HG03521 (cell line): Measurements from ENCODE around the gene NDST3.

Experiments used
- ATAC-seq: cut with Tn5 transposase; IDR thresholded peaks from one replicate; pipeline ENCODE4 v1.9.1; 2021; ENCODE audit warnings: mild to moderate bottlenecking, moderate library complexity; ENCODE audit not compliant: unreplicated experiment

Gene NDST3

DNA sequence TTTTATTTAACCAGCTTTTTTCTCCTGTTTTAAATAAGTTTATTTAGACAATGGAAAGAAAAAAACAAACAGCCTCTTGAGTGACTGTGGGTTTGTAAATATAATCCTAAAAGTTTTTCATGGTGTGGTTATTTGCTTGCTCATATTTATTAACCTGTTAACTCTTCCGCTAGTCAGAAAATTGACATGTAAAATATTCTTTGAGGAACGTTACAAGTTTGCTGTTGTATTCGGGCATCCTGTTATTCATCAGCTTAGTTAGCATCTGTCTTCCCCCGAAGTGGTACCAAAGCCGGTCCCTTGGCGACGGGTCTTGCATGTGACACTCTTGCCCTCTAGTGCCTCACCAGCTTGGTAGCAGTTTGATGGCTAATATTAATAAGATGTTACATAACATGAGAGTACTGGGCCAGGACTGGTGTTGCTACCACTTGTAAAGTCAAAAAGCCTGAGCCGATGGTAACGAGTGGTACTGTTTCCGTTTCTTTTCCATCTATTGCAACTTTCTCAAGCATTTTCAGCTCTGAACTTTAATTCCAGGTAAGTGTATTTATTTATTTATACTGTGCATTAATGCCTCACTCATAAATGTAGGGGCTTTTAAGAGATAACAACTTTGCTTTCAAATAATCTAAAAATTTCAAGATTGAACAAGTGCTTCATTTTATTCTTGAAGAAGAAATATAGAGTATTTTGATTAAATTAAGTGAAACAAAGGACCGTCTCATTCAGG, at the start of gene NDST3:
NDST3 (plus strand) TSS at position 434 of the 733 bp plus-strand sequence. CDS start 19,425 bp downstream, outside the sequence.
- ATAC-seq, result no peak

DNA sequence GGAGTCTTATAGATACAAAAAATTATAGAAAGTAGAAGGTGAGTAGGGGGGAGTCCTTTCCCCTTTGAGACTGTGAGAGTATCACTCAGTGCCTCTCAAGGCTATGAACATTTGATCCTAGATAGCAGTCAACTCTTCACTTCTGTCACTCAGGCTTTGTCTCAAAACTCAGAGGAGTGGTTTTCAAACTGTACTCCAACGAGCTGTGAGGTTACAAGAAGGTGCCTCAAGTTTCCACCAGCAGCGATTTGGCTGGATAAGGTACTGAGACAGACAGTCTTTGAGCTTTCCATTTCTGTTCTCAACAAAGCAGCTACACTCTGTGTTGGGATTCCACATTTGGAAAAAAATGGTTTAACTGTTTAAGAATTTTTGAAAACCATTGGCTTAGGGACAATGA, 48.0 kb upstream of the NDST3 start:
- no peak for ATAC-seq

DNA sequence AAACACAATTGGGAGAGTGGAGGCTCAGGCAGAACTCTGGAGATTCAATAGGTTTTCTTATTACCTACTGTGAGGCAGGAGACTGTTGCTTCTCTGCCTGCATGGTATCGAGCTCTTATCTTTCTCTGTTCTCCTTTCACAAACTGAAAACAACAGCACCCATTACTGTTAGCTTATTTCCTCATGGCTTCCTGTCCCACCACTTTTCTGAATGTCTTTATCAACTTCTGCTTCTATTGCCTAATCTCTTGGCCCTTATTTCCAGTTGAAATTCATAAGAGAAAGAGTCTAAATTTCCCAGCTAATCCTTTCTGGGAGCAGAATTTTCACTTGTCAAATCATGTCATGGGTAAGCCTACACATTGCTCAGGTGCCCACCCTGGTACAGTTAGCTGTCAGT, 46.8 kb upstream of the NDST3 start:
- ATAC-seq, result no peak

DNA sequence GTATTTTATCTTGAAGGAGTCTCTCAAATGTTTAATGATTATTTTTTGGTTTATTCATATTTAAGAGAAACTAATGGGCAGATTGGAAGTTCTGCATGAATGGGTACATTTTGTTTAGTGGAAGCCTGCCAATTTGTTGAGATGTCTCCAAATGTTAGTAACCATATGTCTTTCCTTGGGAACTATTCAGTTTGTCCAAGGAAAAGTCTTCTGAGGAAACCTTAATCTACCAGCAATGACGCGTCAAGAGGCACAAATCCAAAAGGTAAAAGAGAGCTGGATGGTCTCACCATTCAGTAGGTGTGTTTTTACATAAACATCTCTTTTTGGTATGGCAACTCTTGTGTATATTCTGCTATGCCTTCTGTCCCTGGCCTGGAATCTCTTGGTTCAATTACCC, 37.4 kb upstream of the NDST3 start:
- no peak for ATAC-seq

DNA sequence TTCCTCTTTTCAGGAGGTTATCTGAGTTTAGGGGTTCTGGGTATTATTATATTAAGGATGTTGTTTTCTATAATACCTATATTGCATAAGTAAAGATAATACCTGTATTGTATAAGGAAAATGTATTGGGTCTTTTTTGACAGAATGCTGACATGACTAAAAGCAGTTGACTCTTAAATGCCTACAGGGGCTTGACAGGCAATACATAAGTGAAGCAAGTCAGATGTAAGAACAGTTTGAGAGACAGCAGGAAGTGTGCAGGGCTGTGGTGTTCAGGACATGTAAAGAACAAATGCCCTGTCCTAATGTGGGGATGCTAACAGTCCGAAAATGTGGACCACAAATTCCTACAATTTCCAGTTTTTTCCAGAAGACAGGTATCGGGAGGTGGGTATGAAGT, 30.2 kb upstream of the NDST3 start:
- ATAC-seq, result no peak

DNA sequence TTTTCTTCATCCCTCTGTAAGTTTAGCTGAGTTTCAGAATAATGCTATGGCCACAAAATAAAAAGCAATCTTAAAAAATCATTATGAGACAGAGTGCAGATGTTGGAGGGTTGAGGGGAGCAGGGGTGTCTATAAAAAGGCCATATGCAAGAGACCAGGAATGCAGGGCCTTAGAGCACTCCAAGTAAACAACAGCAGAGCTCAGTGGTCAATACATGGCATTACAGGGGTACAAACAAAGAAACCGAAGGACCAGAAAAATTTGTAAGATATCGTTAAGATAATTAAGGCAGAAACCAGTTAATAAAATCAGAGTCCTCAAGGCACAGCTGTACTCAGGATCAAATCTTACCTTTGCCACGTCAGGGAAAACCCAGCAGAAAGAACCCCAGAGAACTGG, 28.4 kb upstream of the NDST3 start:
- ATAC-seq, result no peak

DNA sequence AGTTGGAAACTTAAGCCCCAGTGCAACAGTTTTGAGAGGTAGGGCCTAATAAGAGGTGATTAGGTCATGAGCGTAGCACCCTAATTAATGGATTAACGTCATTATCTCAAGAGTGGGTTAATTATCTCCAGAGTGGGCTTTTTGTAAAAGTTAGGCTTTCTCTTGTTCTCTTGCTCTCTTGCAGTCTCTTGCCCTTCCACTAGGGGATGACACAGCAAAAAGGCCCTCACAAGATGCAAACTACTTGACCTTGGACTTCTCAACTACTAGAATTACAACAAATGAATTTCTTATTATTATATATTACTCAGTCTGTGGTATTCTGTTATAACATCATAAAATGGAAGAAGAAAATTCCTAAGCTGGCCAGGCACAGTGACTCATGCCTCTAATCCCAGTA, 22.1 kb upstream of the NDST3 start:
- no peak for ATAC-seq

DNA sequence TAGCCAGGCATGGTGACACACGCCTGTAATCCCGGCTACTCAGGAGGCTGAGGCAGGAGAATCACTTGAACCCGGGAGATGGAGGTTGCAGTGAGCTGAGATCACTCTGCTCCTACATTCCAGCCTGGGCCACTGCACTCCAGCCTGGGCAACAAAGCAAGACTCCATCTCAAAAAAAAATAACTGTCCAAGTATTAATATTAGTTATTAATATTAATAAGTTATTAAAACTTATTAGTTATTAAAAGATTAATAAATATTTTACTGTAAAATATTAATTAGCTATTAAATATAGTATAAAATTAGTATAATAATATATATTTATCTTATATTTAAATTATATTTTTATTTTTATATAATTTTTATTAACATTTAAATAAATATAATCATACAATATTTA, 19.5 kb upstream of the NDST3 start:
- ATAC-seq, result no peak

DNA sequence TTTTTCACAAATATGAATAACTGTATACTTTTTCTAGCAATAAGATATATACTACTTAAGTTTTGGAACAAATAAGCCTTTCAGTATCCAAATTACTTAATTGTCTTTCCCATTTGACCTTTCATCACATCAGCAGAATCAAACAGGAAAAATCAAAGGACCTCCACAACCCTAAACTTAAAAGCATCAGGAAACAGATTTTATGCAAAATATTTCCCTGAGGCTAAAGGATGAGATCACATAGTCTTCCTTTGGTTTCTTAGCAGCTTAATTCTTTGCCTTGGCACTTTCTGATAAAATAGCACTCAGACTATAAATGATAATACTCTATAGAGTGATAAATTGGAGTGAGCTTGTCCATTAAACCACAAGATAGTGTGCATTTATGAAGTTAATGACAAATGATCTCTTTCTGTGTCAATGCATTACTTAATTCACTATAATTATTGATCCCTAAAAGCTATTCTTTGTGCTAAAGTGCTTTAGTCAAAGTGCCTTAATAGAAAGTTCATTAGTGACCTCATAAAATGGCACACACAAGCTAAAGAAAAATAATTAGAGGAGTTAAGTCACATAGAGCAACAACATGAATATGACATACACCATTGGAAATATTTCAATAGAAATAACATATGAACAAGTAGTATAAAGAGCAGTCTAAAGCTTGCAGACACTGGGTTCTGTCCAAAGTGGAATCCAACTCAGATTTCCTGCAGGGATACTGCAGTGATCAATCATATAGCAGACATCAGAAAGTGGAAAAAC, 15.7 kb upstream of the NDST3 start:
- ATAC-seq, result no peak

DNA sequence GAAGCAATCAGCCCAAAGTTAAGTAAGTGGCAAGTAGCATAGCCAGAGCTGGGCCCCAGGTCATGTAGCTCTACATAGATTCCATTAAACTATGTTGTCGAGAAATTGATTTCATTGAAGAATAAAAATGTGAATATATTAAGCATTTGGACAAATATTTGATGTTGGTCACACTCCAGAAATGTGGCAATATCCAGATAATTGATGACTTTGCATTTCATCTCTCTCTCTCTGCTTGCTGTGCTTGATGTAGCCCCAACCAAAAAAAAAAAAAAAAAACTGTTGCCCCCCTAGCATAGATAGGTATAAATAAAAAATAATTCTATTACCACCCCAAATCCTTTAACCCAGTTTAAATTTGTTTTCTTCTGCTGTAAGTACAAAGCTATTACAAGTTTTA, 7.5 kb upstream of the NDST3 start:
- ATAC-seq, result no peak

DNA sequence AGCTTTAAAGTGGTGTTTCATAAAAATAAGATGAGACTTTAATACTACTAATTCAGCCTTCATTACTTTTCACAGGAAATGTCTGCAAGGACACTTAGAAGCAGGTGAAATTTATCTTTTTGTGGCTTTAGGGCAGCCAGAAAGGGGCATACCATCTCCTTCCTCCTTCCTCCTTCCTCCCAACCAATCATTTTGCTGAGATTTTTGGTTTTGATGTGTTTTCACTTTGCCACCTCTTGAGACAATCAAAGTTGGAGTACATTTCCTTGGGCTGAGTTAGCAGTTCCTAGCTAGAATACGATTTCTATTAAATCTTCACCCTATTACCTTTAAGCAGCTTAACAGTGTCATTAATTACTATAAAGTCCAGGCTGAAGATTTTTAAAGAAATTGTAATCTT, 5.1 kb upstream of the NDST3 start:
- ATAC-seq, result no peak

DNA sequence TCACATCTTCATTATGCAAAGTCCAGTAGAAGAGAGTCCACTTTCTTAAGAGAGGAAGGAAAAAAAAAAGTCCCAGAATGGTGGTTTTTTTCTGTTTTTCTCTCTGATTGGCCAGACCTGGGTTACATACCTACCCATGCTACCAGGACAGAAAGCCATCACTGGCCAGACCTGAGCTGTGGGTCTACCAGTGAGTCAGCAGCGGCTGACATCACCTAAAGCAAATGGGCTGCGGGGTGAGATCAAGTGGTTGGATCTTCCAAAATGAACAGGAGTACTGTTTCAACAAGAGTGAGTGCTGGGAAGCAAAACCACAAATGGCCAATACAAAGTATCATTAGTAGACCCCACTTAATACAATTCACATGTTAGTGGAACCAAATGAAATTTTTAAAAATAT, 1.6 kb upstream of the NDST3 start:
- no peak for ATAC-seq

DNA sequence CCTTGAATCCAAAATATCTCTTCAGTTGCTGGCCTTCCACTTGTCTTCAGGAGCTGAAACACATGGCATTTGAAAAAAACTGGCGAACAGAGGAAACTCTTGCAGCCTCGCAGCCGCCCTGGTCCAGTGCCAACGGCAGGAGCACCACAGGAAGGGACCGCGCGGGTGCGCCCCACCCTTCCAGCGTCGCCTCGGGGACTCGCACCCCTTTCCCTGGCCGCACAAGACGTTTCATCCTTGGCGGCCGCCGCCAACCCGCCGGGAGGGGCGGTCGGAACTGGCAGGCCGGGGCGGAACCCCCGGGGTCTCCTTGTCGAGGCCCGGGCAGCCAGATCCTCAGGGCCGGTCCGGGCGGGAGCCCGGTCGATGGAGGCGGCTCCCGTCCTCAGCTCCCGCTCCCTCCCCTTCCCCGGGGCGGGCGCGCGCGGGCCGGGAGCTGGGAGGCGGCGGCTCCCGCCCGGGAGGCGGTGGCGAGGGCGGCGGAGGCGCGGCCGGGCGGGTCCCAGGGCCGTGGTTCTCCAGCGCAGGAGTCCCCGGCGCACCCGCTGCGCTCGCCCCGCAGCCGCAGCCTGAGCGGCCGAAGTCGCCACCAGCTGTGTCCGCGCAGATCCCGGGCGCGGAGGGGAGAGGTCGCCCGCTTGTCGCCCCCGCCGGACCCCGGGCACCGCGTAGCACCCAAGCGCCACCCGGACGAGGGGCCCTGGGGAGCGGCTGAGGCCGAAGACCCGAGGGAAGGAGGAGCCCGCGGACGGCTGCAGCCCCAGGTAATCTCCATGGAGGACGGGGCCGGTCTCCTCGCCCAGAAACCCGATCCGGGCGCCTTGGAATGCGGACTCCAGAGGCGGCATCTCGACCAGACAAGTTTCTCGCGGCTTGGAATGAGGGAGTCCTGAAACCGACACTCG, 886 bp upstream of the NDST3 start:
- ATAC-seq, result no peak

DNA sequence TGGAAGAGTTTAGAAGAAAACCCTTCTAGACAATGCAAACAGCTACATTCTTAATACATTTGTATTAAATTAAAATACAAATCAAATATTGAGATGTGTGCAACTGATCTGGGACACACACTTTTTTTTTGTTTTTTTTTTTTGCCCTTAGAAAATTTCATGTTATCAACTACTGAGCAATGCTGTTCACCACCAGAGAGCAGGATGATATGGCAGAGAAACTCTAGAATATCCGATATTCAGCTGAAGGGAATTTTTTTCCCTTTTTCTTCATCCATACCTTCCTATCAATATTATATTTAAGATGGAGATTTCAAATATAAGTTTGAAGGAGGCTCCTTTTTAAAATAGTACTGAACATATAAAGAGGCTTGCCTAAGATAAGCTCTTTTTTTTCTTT, 1.0 kb downstream of the NDST3 start:
- no peak for ATAC-seq

DNA sequence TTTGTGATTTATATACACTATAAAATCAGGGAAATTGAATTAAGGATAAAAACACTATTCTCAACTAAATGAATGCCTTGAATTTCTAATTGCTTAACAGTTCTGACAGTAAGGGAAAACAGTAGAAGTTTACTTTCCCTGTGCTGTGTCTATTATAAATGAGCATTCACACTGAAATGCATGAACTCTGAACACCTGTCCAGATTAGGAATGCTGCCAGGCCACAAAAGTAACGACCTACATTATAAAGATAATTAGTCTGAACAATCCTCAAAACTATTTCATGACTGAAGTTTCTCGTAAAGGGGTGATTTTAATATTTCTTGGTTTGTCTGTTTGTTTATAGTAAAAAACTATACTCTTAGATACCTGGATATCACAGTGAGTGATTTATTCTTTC, 2.0 kb downstream of the NDST3 start:
- ATAC-seq, result no peak

DNA sequence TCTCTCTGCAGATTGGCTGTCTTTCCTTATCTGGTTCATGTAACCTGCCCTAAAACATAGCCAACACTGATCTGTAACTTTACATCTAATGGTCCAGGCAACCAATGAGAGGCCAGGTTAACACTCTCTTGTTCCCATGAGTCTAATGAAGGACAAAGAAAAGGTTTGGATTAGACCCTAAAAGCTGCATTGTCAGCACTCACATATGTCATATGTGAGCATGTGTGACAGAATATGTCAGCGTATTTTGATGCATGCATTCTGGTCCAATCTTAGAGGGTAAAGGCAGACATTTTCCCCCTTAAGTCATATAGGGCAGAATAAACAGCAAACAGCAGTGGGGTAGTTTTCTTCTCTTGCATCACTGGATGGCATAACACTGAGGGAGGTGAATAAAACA, 3.7 kb downstream of the NDST3 start:
- no peak for ATAC-seq

DNA sequence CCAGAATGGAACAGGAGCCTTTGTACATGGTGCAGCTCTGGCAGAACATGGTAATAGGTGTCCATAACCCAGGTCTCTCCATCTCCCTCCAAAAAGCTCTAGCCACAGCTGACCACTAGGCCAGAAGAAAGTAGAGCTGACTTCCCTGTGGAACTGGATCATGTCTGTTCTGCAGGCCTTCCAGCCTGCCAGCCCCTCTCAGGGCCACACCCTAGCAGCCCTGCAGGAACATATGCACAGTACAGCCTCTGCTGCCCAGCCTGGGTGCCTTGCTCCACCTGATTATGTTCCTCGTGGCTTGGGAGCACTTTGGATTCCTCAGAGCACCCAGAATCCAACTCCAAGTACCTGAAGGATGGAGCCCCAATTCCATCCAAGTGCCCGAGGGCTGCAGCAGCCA, 12.0 kb downstream of the NDST3 start:
- ATAC-seq, result no peak

DNA sequence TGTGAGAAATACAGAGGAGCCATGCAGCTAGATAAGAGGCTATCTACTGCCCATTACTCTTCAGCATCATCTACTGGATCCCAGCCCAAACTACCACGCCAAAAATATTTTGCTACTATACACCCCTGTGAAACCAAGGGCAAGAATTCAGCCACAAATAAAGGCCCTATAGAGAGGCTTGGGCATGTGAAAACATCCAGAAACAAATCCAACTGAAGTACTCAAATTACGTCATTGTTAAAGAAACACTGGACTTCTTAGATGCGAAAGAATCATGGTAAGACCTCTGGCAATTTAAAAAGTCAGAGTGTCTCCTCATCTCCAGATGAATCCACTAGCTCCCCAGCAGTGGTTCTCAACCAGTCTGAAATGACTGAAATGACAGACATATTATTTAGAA, 12.8 kb downstream of the NDST3 start:
- no peak for ATAC-seq

DNA sequence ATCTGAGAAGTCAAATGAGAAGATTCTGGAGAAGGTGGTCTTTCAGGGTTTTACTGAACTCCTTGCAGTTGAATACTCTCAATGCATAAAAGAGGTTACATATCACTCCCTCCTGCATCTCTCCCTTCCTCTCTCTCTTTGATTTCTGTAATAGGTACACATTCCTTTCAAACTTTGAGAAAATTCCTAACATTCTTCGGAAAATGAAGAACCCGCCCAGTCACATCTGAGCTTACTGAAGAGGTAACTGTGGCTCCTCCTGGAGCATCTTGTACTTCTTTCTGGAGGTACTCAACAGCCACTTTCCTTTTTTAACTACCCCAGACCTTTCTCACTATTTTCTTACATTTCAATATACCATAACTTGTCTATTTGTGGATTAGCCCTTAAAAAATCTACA, 24.7 kb downstream of the NDST3 start:
- no peak for ATAC-seq

DNA sequence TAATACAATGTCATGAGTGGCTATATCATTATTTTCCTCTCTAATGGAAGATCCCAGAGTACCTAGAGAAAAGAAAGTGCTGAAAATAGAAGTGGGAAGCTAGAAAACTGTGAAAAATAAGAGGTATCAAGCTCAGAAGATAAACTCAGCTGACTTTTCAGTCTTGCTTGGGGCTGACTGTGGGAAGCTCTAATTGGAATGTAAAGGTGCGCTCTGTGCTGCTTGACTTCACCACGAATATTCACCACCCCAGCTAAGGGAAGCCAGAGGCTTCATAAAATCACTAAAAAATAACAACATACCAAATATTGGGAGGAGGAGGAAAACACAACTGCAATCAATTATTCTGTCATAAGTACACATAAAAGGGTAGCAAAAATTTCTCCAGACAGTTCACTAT, 25.1 kb downstream of the NDST3 start:
- no peak for ATAC-seq

DNA sequence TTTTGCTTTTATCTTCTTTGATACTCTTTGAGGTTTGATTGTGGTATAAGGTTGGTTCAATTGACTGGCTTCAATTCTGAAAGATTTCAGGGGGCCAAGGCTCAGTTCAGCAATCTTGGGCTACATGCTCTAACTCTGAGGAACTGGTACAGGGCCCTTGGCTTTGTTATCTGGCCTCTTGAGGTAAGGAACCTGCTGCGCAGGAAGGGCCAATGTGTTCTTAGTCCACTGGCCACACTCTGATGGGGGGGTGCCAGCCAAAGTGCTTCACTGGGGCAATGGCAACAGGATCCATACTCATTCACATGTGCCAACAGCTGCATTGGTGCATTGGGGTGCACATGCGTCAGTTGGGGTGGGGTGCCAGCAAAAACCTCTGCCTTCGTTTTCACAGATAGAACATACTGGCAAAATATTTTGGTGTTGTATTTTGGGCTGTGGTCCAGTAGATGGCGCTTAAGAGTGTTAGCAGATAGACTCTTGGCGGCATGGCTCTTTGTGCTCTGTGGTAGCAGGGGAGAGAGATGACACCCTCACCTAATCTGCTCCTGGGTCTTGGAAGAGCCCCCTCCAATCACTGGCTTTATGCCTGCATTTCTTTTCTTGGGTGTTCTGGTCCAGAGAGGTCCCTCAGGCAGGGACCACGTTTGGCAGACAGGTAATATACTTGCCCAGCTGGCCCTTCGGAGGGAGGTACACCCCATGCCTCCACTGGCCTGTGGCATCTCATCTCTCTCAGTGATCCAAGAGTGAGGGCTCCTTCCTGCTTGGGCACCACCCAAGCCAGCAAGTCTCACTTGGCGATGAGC, 42.9 kb downstream of the NDST3 start:
- no peak for ATAC-seq
